Measurements from ENCODE around the gene APLN.

DNA sequence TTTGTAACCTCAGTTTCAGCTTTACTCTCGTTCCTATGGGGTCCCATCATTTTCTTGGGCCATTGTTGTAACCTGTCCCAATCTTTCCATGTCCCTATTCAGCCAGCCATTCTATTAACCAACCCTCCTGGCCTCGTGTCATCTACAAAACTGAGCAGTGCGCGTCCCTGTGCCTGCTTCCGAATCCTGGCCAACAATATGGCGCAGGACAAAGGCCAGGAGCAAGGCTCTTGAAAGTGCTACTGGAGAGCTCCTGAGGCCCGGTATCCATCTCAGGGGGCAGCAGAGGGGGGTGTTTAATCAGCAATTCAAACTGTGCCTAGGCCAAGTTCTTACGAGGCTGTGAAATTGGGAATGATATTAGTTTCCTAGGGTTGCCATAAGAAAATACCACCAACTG lies 41.2 kb upstream of the APLN start:
- no peak for TF ChIP-seq YY1 (IDR thresholded peaks at IDR 0.05; ENCODE audit: insufficient read depth, insufficient read length)
- TF ChIP-seq SUZ12 (IDR thresholded peaks at IDR 0.05; ENCODE audit: extremely low read depth, insufficient read depth, insufficient read length): no peak
- TF ChIP-seq ZNF274 (IDR thresholded peaks at IDR 0.05; ENCODE audit: low read depth, low read length): no peak

All from NT2/D1 (cell line).